Measurements from ENCODE around the gene CTRB1.

The CTRB1 gene

GRCh38 chr16:75197522-75198134 lies 21.2 kb upstream of the CTRB1 start:
- TF ChIP-seq CTCF (IDR thresholded peaks at IDR 0.05): no peak

DNA sequence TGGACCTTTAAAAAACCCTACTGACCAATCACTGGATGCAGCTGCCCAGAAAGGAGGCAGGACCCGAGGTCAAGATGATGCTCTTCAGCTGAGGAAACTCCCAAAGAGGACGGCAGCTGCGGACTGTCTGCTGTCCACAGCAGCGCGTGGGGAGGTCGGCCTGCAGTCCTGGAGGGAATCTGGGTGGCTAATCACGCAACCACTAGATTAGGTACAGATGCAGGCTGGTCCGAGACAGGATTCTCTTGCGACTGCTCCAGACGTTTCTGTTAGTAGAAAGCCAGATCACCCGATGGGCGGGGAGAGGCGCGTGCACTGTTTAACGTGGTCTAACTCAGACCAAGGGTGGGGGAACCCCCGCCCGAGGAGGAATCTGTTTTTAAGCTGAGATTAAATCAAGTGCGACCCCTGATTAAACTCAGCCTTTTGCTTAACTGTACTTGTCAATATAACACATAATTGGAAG lies 20.6 kb upstream of the CTRB1 start:
- no peak for TF ChIP-seq CTCF (IDR thresholded peaks at IDR 0.05)

DNA sequence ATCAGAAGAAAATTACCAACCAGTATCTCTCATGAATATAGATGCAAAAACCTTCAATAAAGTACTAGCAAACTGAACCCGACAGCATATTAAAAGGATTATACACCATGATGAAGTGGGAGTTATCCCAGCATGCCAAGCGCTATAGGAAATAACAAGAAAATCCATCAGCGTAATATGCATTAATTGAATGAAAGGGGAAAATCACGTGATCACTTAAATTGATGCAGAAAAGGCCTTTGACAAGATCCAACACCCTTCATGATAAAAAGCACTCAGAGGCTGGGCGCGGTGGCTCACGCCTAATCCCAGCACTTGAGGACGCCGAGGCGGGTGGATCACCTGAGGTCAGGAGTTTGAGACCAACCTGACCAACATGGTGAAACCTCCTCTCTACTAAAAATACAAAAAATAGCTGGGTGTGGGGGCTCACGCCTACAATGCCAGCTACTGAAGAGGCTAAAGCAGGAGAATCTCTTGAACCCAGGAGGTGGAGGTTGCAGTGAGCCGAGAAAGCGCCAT lies 16.7 kb upstream of the CTRB1 start:
- no peak for TF ChIP-seq CTCF (IDR thresholded peaks at IDR 0.05)

DNA sequence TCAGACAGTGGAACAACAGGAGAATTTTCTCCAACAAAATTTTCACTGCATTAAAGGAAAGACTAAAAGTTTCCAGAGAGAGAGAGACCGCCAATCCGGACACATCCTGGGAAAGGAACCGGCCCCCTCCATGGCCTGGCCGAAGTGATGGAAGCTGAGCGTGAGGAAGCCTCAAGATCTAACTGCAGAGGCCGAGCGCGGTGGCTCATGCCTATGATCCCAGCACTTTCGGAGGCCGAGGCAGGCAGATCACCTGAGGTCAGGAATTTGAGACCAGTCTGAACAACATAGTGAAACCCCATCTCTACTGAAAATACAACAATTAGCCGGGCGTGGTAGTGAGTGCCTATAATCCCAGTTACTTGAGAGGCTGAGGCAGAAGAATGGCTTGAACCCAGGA lies 15.7 kb upstream of the CTRB1 start:
- TF ChIP-seq CTCF (IDR thresholded peaks at IDR 0.05): no peak

DNA sequence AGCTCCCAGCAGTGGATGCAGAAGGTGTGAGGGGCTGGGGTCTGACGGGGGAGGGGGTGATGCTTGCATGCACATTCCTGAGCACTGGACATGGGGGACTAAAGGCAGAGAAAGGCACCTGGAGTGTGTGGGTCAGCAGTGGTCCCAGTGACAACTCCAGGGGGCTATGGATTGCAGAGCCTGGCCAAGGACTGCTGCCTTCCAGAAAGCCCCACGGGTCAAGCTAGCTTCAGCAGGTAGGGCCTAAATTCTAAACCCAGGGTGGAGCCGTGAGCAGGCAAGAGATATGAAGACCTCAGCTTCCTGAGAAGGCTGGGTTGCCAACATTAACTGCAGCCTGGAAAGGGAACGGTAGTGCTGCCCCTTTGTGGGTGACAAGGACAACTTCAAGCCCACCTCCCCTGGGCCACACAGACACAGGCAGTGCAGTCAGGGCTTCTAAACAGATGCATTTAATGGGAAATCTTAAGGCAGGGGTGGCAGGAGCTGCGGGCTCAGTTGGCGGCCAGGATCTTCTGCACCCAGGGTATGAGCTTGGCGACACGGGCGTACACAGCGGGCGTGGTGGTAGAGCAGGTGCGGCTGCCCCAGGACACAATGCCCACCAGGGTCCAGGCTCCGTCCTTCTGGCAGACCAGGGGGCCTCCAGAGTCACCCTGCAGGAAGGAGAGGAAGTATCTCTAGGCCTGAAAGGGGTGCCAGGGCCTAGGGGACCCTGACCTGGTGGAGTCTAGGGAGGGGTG lies 14.9 kb upstream of the CTRB1 start:
- no peak for TF ChIP-seq CTCF (IDR thresholded peaks at IDR 0.05)

- TF ChIP-seq CTCF (IDR thresholded peaks at IDR 0.05): no peak
Measured at GRCh38 chr16:75204410-75204758, 14.4 kb upstream of the CTRB1 start.

GRCh38 chr16:75206749-75207451 lies 11.9 kb upstream of the CTRB1 start, which contains the start of gene CTRB2:
TSS of gene CTRB2 (minus strand) at chr16:75207161. CDS start at chr16:75207141, 20 bp downstream.
- no peak for TF ChIP-seq CTCF (IDR thresholded peaks at IDR 0.05)

Data from LNCAP (cell line).